ENCODE data around the gene TMEM117.

DNA sequence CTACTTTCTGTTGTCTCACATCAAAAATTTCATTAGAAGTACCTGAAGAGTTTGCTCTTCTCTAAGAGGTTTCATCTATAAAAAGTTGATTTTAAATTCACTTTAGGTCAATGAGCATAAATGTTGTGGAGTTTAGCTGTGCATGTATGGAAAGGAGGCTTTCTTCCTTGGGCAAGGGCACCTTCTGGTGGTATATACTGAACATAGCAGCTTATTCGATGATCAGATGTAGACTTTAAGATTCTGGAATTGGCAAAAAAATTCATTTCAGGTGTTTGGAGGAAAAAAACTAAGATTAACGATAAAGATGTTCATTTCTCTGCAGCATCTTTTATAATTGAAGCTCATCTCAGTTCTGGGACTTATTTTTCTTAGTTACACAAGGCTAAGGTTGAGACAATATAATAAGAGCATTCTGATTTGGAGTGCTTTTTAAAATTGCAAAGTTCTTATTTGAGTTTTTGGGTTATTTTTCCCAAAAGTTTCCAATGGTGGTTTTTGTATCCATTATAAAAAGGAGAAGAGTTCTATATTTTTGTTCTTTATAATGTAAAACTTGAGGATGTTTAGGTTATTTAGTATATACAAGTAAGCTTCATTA, 46.8 kb downstream of the TMEM117 start:
- TF ChIP-seq, protein P1, sequence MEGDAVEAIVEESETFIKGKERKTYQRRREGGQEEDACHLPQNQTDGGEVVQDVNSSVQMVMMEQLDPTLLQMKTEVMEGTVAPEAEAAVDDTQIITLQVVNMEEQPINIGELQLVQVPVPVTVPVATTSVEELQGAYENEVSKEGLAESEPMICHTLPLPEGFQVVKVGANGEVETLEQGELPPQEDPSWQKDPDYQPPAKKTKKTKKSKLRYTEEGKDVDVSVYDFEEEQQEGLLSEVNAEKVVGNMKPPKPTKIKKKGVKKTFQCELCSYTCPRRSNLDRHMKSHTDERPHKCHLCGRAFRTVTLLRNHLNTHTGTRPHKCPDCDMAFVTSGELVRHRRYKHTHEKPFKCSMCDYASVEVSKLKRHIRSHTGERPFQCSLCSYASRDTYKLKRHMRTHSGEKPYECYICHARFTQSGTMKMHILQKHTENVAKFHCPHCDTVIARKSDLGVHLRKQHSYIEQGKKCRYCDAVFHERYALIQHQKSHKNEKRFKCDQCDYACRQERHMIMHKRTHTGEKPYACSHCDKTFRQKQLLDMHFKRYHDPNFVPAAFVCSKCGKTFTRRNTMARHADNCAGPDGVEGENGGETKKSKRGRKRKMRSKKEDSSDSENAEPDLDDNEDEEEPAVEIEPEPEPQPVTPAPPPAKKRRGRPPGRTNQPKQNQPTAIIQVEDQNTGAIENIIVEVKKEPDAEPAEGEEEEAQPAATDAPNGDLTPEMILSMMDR (IDR thresholded peaks at IDR 0.05): peak in 5 of 7 experiments; percentile 63 to 79 (median 65)
- TF ChIP-seq POLR2AphosphoS5 (IDR thresholded peaks at IDR 0.05): no peak

Measured in stomach (tissue), 4 donors.